Glutamatergic neuron (in vitro differentiated cells): ENCODE results near the gene HOXD8. TPM values are rescaled to one million over a fixed set of nuclear protein-coding genes. Genes with fewer than 3 reads are reported as not detected.

Experiments
- DNase-seq: peaks from one replicate; pipeline ENCODE4 v3.0.0; 2022
- H3K27ac Mint-ChIP-seq: one replicate; pipeline ENCODE4 v1.8.0; 2020; ENCODE audit warnings: mild to moderate bottlenecking, mixed read lengths, inconsistent platforms; ENCODE audit not compliant: unreplicated experiment
- H3K27me3 Mint-ChIP-seq: one replicate; pipeline ENCODE4 v1.8.0; 2020; ENCODE audit warnings: mild to moderate bottlenecking, moderate library complexity, mixed read lengths, inconsistent platforms; ENCODE audit not compliant: unreplicated experiment
- H3K36me3 Mint-ChIP-seq: one replicate; pipeline ENCODE4 v1.8.0; 2020; ENCODE audit warnings: mild to moderate bottlenecking, mixed read lengths, inconsistent platforms; ENCODE audit not compliant: unreplicated experiment
- H3K4me1 Mint-ChIP-seq: one replicate; pipeline ENCODE4 v1.8.0; 2020; ENCODE audit warnings: mild to moderate bottlenecking, low read depth, mixed read lengths, inconsistent platforms; ENCODE audit not compliant: unreplicated experiment
- H3K4me3 Mint-ChIP-seq: one replicate; pipeline ENCODE4 v1.8.0; 2020; ENCODE audit warnings: mild to moderate bottlenecking, mixed read lengths, inconsistent platforms; ENCODE audit not compliant: unreplicated experiment
- H3K9me3 Mint-ChIP-seq: one replicate; pipeline ENCODE4 v1.8.0; 2020; ENCODE audit warnings: mild to moderate bottlenecking, moderate library complexity, mixed read lengths, inconsistent platforms; ENCODE audit not compliant: unreplicated experiment
- total RNA-seq: library from RNA; stranded (reverse); fragmentation: NEBNext Ultra II Directional; extraction: Animal tissue kit (Norgen Biotek cat#: 25700); gene quantifications from one replicate; pipeline ENCODE4 v1.2.1, GENCODE V29; 2021; ENCODE audit not compliant: unreplicated experiment
- TF ChIP-seq, protein P1 (sequence below): fragments of 200-600 bp; sonication (generic); IDR thresholded peaks from one replicate; pipeline ENCODE4 v1.5.0; 2021; ENCODE audit not compliant: partially characterized antibody, unreplicated experiment

The HOXD8 gene
- total RNA-seq, 1 donor from 2014 or later = 0.27 TPM

DNA sequence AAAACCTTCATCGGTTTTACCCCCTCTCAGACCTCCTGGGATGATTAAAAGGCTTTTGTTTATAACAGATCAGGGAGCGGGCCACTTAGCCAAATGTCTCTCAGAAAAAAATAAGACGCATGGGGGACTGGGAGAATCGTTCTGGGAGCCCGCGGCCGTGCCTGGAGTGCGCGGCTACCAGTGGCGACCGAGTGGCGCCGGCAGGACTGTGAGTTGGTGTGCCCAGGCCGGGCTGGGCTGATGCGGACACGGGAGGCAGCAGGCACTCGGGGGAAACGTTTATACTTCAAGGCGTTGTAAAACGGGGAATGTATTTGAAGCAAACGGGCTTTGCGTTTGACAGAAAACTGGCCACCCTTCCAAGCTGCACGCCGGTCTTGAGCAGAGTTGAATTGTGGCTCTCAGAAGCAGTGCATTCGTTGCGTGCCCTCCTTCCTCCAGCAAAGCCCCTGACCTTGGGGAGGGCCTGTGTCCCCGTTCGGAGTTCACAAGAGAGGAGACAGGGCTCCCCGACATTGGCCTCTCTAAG, 17.6 kb upstream of the HOXD8 start:
- Mint-ChIP-seq H3K36me3 (peaks cover 7% of the 10 kb centered on the region), H3K4me3 (no peak overlapping the region), H3K27ac (no peak overlapping the region), H3K4me1 (no peaks in the 10 kb centered on the region), H3K9me3 (peaks cover 6% of the 10 kb centered on the region), H3K27me3 (peaks cover 44% of the 10 kb centered on the region)
- DNase-seq = no peak
- TF ChIP-seq, protein P1, sequence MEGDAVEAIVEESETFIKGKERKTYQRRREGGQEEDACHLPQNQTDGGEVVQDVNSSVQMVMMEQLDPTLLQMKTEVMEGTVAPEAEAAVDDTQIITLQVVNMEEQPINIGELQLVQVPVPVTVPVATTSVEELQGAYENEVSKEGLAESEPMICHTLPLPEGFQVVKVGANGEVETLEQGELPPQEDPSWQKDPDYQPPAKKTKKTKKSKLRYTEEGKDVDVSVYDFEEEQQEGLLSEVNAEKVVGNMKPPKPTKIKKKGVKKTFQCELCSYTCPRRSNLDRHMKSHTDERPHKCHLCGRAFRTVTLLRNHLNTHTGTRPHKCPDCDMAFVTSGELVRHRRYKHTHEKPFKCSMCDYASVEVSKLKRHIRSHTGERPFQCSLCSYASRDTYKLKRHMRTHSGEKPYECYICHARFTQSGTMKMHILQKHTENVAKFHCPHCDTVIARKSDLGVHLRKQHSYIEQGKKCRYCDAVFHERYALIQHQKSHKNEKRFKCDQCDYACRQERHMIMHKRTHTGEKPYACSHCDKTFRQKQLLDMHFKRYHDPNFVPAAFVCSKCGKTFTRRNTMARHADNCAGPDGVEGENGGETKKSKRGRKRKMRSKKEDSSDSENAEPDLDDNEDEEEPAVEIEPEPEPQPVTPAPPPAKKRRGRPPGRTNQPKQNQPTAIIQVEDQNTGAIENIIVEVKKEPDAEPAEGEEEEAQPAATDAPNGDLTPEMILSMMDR = no peak

DNA sequence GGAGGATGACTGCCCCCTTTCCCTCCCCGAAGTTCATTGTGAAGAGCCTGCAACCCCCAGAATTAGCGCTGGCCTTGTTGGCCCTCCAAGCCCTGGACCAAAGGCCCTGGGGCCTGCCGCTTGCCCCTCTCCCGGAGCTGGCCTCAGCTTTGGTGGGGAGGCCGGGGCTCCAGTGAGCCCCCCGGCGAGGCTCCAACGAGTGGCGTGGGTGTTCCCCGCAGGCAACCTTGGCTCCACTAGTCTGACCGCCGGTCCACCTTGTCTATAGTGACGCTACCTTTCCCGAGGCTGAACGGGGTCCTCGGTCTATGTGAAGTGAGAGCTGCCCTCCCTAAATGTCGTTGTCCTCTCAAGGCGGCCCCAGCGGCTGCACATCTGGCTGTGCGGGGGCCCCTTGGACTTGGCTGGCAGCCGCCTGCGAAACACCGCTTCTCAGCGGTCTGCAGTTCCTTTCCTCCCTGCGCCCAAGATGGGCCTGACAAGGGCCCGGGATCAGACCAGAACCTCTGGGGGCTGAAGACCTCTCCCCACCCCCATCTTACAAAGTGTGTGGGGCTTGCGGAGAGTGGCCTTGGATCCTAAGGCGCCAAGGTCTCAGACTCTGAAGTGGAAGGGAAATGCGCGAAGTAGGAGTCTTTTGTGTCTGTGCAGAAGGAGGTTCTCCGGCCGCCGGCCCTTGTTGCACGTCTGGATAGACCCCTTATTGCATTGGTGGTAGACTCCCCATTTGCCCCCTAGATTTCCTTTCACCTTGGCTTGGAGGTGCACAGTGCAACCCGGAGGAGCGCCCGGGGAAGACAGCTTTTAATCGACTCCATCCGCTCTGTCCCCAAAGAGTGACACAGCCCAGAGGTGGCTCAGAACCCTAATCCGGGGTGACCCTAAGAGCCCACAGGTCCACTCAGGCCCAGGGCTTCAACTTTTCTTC, 16.9 kb upstream of the HOXD8 start:
- no peak for DNase-seq
- no peaks in the 10 kb centered on the region for H3K4me1 Mint-ChIP-seq
- peaks cover 45% of the 10 kb centered on the region for H3K27me3 Mint-ChIP-seq
- H3K27ac Mint-ChIP-seq = no peak overlapping the region
- peaks cover 11% of the 10 kb centered on the region for H3K36me3 Mint-ChIP-seq
- peaks cover 8% of the 10 kb centered on the region for H3K9me3 Mint-ChIP-seq
- no peak overlapping the region for H3K4me3 Mint-ChIP-seq
- TF ChIP-seq, protein P1 = no peak

GRCh38 chr2:176114120-176114929, 15.2 kb upstream of the HOXD8 start:
- DNase-seq = no peak
- H3K4me3 Mint-ChIP-seq = no peak overlapping the region
- peaks cover 6% of the 10 kb centered on the region for H3K9me3 Mint-ChIP-seq
- no peaks in the 10 kb centered on the region for H3K4me1 Mint-ChIP-seq
- H3K36me3 Mint-ChIP-seq = peaks cover 11% of the 10 kb centered on the region
- peaks cover 45% of the 10 kb centered on the region for H3K27me3 Mint-ChIP-seq
- TF ChIP-seq, protein P1 = no peak
- no peak overlapping the region for H3K27ac Mint-ChIP-seq

- no peak overlapping the region for H3K4me3 Mint-ChIP-seq
- peaks cover 44% of the 10 kb centered on the region for H3K27me3 Mint-ChIP-seq
- H3K27ac Mint-ChIP-seq = no peak overlapping the region
- DNase-seq = no peak
- no peaks in the 10 kb centered on the region for H3K4me1 Mint-ChIP-seq
- peaks cover 11% of the 10 kb centered on the region for H3K36me3 Mint-ChIP-seq
- peaks cover 6% of the 10 kb centered on the region for H3K9me3 Mint-ChIP-seq
- TF ChIP-seq, protein P1 = no peak
Measured at GRCh38 chr2:176114930-176115625, 14.4 kb upstream of the HOXD8 start.
